PC-3 (cell line): ENCODE results near the gene ASB14.

Source experiments
- EZH2 ChIP-seq: fragments of 300-600 bp; sonication (generic); IDR thresholded peaks from one replicate; pipeline ENCODE4 v1.6.1; 2017; ENCODE audit warnings: antibody characterized with exemption, mild to moderate bottlenecking, low read length; ENCODE audit not compliant: unreplicated experiment
- TF ChIP-seq, protein P1 (sequence below): fragments of 300-600 bp; sonication (generic); conservative IDR thresholded peaks from 2 replicates; pipeline ENCODE4 v1.5.1; 2017; ENCODE audit warnings: antibody characterized with exemption, low read depth, mild to moderate bottlenecking, low read length

DNA sequence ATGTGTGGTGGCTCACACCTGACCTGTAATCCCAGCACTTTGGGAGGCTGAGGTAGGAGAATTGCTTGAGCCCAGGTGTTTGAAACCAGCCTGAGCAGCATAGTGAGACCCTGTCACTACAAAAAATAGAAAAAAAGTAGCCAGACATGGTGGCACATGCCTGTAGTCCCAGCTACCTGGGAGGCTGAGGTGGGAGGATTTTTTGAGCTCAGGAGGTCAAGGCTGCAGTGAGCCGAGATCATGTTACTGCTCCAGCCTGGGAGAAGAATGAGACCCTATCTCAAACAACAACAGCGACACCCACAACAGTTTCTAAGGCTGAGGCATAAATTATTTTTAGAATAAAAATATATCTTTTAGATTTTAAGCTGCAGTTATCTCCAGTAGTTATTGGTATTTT is 58.7 kb downstream of the ASB14 start:
- TF ChIP-seq EZH2 = no peak
- TF ChIP-seq, protein P1, sequence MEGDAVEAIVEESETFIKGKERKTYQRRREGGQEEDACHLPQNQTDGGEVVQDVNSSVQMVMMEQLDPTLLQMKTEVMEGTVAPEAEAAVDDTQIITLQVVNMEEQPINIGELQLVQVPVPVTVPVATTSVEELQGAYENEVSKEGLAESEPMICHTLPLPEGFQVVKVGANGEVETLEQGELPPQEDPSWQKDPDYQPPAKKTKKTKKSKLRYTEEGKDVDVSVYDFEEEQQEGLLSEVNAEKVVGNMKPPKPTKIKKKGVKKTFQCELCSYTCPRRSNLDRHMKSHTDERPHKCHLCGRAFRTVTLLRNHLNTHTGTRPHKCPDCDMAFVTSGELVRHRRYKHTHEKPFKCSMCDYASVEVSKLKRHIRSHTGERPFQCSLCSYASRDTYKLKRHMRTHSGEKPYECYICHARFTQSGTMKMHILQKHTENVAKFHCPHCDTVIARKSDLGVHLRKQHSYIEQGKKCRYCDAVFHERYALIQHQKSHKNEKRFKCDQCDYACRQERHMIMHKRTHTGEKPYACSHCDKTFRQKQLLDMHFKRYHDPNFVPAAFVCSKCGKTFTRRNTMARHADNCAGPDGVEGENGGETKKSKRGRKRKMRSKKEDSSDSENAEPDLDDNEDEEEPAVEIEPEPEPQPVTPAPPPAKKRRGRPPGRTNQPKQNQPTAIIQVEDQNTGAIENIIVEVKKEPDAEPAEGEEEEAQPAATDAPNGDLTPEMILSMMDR = no peak
